ENCODE results near the gene HIVEP3.

Gene HIVEP3

GRCh38 chr1:41758904-41759548 is 159.7 kb downstream of the HIVEP3 start:
- H2AK5ac ChIP-seq (ENCODE audit: low read depth, low read length) = no peak overlapping the region
- no peaks in the 10 kb centered on the region for H3K36me3 ChIP-seq (replicated peaks in 1 of 2; ENCODE audit: control insufficient read depth in 2 of 2, insufficient read depth in 2 of 2, low read length in 2 of 2)
- H3K4me3 ChIP-seq (ENCODE audit: low read length in 2 of 2) = no peak overlapping the region
- no CpG with 5 or more reads among the region's 3 CpGs for WGBS, 2 donors (ENCODE audit: extremely low coverage in 2 of 2, insufficient read length in 2 of 2, insufficient replicate concordance in 1 of 2)
- H3K9me3 ChIP-seq (replicated peaks in 1 of 2; ENCODE audit: control insufficient read depth in 2 of 2, insufficient read depth in 1 of 2, low read depth in 1 of 2, low read length in 2 of 2) = peaks cover 0 to 4% of the 10 kb centered on the region in 2 donors
- no peak overlapping the region for H3K18ac ChIP-seq (ENCODE audit: low read length)
- H3K4me1 ChIP-seq (ENCODE audit: control insufficient read depth in 2 of 2, insufficient read depth in 1 of 2, low read depth in 1 of 2, low read length in 2 of 2) = no peaks in the 10 kb centered on the region
- H3K27me3 ChIP-seq (ENCODE audit: control insufficient read depth in 3 of 3, insufficient read depth in 3 of 3, low read depth in 1 of 3, low read length in 3 of 3) = peaks cover 0 to 2% (median 0%) of the 10 kb centered on the region in 3 experiments
- no peak overlapping the region for H2BK5ac ChIP-seq (ENCODE audit: low read length)
- H3K4ac ChIP-seq (ENCODE audit: low read length) = no peak overlapping the region
- no peaks in the 10 kb centered on the region for H3K79me1 ChIP-seq (ENCODE audit: low read depth, low read length)
- H2BK12ac ChIP-seq (ENCODE audit: low read length) = no peak overlapping the region
- no peak overlapping the region for H3K9ac ChIP-seq (ENCODE audit: low read depth, low read length, poor library complexity)
- H4K8ac ChIP-seq (ENCODE audit: low read depth, low read length) = no peak overlapping the region
- H2BK120ac ChIP-seq (ENCODE audit: low read depth, low read length) = no peak overlapping the region
- no peak overlapping the region for H3K14ac ChIP-seq (ENCODE audit: low read length)
- DNase-seq (ENCODE audit: low spot score) = no peak
- H3K23ac ChIP-seq (ENCODE audit: low read depth, low read length, poor library complexity) = no peak overlapping the region
- no peak overlapping the region for H2BK15ac ChIP-seq (ENCODE audit: low read length)
- H3K4me2 ChIP-seq (ENCODE audit: insufficient read depth, low read length, poor library complexity, severe bottlenecking) = no peak overlapping the region
- H4K91ac ChIP-seq (ENCODE audit: low read depth, low read length, poor library complexity) = no peak overlapping the region
- no peak overlapping the region for H3K27ac ChIP-seq (replicated peaks; ENCODE audit: low read length)
- no peak overlapping the region for H2AFZ ChIP-seq (ENCODE audit: low read length)

GRCh38 chr1:41758500-41758899 is 160.2 kb downstream of the HIVEP3 start:
- Histone ChIP-seq H2BK120ac (ENCODE audit: low read depth, low read length) (no peak overlapping the region), H2BK12ac (ENCODE audit: low read length) (no peak overlapping the region), H3K4ac (ENCODE audit: low read length) (no peak overlapping the region), H3K27me3 (ENCODE audit: control insufficient read depth in 3 of 3, insufficient read depth in 3 of 3, low read depth in 1 of 3, low read length in 3 of 3) (peaks cover 0 to 2% (median 0%) of the 10 kb centered on the region in 3 experiments), H2BK5ac (ENCODE audit: low read length) (no peak overlapping the region), H3K4me2 (ENCODE audit: insufficient read depth, low read length, poor library complexity, severe bottlenecking) (no peak overlapping the region), H3K9ac (ENCODE audit: low read depth, low read length, poor library complexity) (no peak overlapping the region), H3K4me1 (ENCODE audit: control insufficient read depth in 2 of 2, insufficient read depth in 1 of 2, low read depth in 1 of 2, low read length in 2 of 2) (peaks cover 0 to 2% of the 10 kb centered on the region in 2 donors), H2AFZ (ENCODE audit: low read length) (no peak overlapping the region), H3K9me3 (replicated peaks in 1 of 2; ENCODE audit: control insufficient read depth in 2 of 2, insufficient read depth in 1 of 2, low read depth in 1 of 2, low read length in 2 of 2) (peaks cover 0 to 4% of the 10 kb centered on the region in 2 donors), H3K23ac (ENCODE audit: low read depth, low read length, poor library complexity) (no peak overlapping the region), H3K14ac (ENCODE audit: low read length) (no peak overlapping the region), H3K27ac (replicated peaks; ENCODE audit: low read length) (no peak overlapping the region), H3K18ac (ENCODE audit: low read length) (no peak overlapping the region), H2AK5ac (ENCODE audit: low read depth, low read length) (no peak overlapping the region), H4K8ac (ENCODE audit: low read depth, low read length) (no peak overlapping the region), H3K36me3 (replicated peaks in 1 of 2; ENCODE audit: control insufficient read depth in 2 of 2, insufficient read depth in 2 of 2, low read length in 2 of 2) (no peaks in the 10 kb centered on the region), H3K79me1 (ENCODE audit: low read depth, low read length) (no peaks in the 10 kb centered on the region), H4K91ac (ENCODE audit: low read depth, low read length, poor library complexity) (no peak overlapping the region), H3K4me3 (ENCODE audit: low read length in 2 of 2) (no peak overlapping the region), H2BK15ac (ENCODE audit: low read length) (no peak overlapping the region)
- WGBS, 2 donors (ENCODE audit: extremely low coverage in 2 of 2, insufficient read length in 2 of 2, insufficient replicate concordance in 1 of 2) = no CpG with 5 or more reads among the region's 2 CpGs
- no peak for DNase-seq (ENCODE audit: low spot score)

GRCh38 chr1:41754540-41754939 is 164.2 kb downstream of the HIVEP3 start:
- no peak overlapping the region for H2AK5ac ChIP-seq (ENCODE audit: low read depth, low read length)
- no peak for DNase-seq (ENCODE audit: low spot score)
- no peaks in the 10 kb centered on the region for H3K79me1 ChIP-seq (ENCODE audit: low read depth, low read length)
- no peak overlapping the region for H3K27ac ChIP-seq (replicated peaks; ENCODE audit: low read length)
- no peak overlapping the region for H3K14ac ChIP-seq (ENCODE audit: low read length)
- no peak overlapping the region for H4K91ac ChIP-seq (ENCODE audit: low read depth, low read length, poor library complexity)
- peaks cover 0 to 2% (median 0%) of the 10 kb centered on the region in 3 experiments for H3K27me3 ChIP-seq (ENCODE audit: control insufficient read depth in 3 of 3, insufficient read depth in 3 of 3, low read depth in 1 of 3, low read length in 3 of 3)
- no peak overlapping the region for H3K9ac ChIP-seq (ENCODE audit: low read depth, low read length, poor library complexity)
- H3K4me1 ChIP-seq (ENCODE audit: control insufficient read depth in 2 of 2, insufficient read depth in 1 of 2, low read depth in 1 of 2, low read length in 2 of 2) = peaks cover 0 to 2% of the 10 kb centered on the region in 2 donors
- no peak overlapping the region for H3K23ac ChIP-seq (ENCODE audit: low read depth, low read length, poor library complexity)
- H2BK5ac ChIP-seq (ENCODE audit: low read length) = no peak overlapping the region
- H3K18ac ChIP-seq (ENCODE audit: low read length) = no peak overlapping the region
- no peaks in the 10 kb centered on the region for H3K36me3 ChIP-seq (replicated peaks in 1 of 2; ENCODE audit: control insufficient read depth in 2 of 2, insufficient read depth in 2 of 2, low read length in 2 of 2)
- WGBS, 2 donors (ENCODE audit: extremely low coverage in 2 of 2, insufficient read length in 2 of 2, insufficient replicate concordance in 1 of 2) = no CpG with 5 or more reads among the region's 6 CpGs
- H4K8ac ChIP-seq (ENCODE audit: low read depth, low read length) = no peak overlapping the region
- H3K4me3 ChIP-seq (ENCODE audit: low read length in 2 of 2) = no peak overlapping the region
- no peak overlapping the region for H3K4me2 ChIP-seq (ENCODE audit: insufficient read depth, low read length, poor library complexity, severe bottlenecking)
- no peaks in the 10 kb centered on the region for H3K9me3 ChIP-seq (replicated peaks in 1 of 2; ENCODE audit: control insufficient read depth in 2 of 2, insufficient read depth in 1 of 2, low read depth in 1 of 2, low read length in 2 of 2)
- H2BK15ac ChIP-seq (ENCODE audit: low read length) = no peak overlapping the region
- H2BK120ac ChIP-seq (ENCODE audit: low read depth, low read length) = no peak overlapping the region
- H3K4ac ChIP-seq (ENCODE audit: low read length) = no peak overlapping the region
- H2AFZ ChIP-seq (ENCODE audit: low read length) = no peak overlapping the region
- no peak overlapping the region for H2BK12ac ChIP-seq (ENCODE audit: low read length)

- no peak overlapping the region for H3K4me2 ChIP-seq (ENCODE audit: insufficient read depth, low read length, poor library complexity, severe bottlenecking)
- no peak overlapping the region for H3K18ac ChIP-seq (ENCODE audit: low read length)
- H2AFZ ChIP-seq (ENCODE audit: low read length) = no peak overlapping the region
- no peak overlapping the region for H4K8ac ChIP-seq (ENCODE audit: low read depth, low read length)
- H3K4me3 ChIP-seq (ENCODE audit: low read length in 2 of 2) = no peak overlapping the region
- no peaks in the 10 kb centered on the region for H3K36me3 ChIP-seq (replicated peaks in 1 of 2; ENCODE audit: control insufficient read depth in 2 of 2, insufficient read depth in 2 of 2, low read length in 2 of 2)
- H3K27me3 ChIP-seq (ENCODE audit: control insufficient read depth in 3 of 3, insufficient read depth in 3 of 3, low read depth in 1 of 3, low read length in 3 of 3) = peaks cover 0 to 2% (median 0%) of the 10 kb centered on the region in 3 experiments
- no peak overlapping the region for H2BK5ac ChIP-seq (ENCODE audit: low read length)
- H3K4me1 ChIP-seq (ENCODE audit: control insufficient read depth in 2 of 2, insufficient read depth in 1 of 2, low read depth in 1 of 2, low read length in 2 of 2) = peaks cover 0 to 2% of the 10 kb centered on the region in 2 donors
- H3K23ac ChIP-seq (ENCODE audit: low read depth, low read length, poor library complexity) = no peak overlapping the region
- no peak overlapping the region for H2AK5ac ChIP-seq (ENCODE audit: low read depth, low read length)
- WGBS, 2 donors (ENCODE audit: extremely low coverage in 2 of 2, insufficient read length in 2 of 2, insufficient replicate concordance in 1 of 2) = no CpG with 5 or more reads among the region's 9 CpGs
- no peak overlapping the region for H3K4ac ChIP-seq (ENCODE audit: low read length)
- no peak for DNase-seq (ENCODE audit: low spot score)
- H3K14ac ChIP-seq (ENCODE audit: low read length) = no peak overlapping the region
- no peaks in the 10 kb centered on the region for H3K79me1 ChIP-seq (ENCODE audit: low read depth, low read length)
- no peak overlapping the region for H4K91ac ChIP-seq (ENCODE audit: low read depth, low read length, poor library complexity)
- no peak overlapping the region for H3K9ac ChIP-seq (ENCODE audit: low read depth, low read length, poor library complexity)
- H2BK120ac ChIP-seq (ENCODE audit: low read depth, low read length) = no peak overlapping the region
- no peaks in the 10 kb centered on the region for H3K9me3 ChIP-seq (replicated peaks in 1 of 2; ENCODE audit: control insufficient read depth in 2 of 2, insufficient read depth in 1 of 2, low read depth in 1 of 2, low read length in 2 of 2)
- H2BK12ac ChIP-seq (ENCODE audit: low read length) = no peak overlapping the region
- no peak overlapping the region for H3K27ac ChIP-seq (replicated peaks; ENCODE audit: low read length)
- no peak overlapping the region for H2BK15ac ChIP-seq (ENCODE audit: low read length)
Observed at GRCh38 chr1:41752514-41753170, 166.1 kb downstream of the HIVEP3 start.
